Naive B cell (primary cell): Measurements from ENCODE around the gene HEXIM1. TPM values are rescaled to one million over a fixed set of nuclear protein-coding genes. Genes with fewer than 3 reads are reported as not detected.

Experiments used
- ATAC-seq, 2 donors: fragments of 150-1000 bp; cut with Tn5 transposase; 2 replicates each; pipeline ENCODE4 v1.10.0; 2021; ENCODE audit warnings: low read depth in 2 of 2, mild to moderate bottlenecking in 2 of 2, moderate library complexity in 2 of 2
- DNase-seq: peaks from one replicate; pipeline ENCODE4 v3.0.0; 2022
- H3K27ac Mint-ChIP-seq, 6 donors: one replicate each; pipeline ENCODE4 v1.8.0; 2020 to 2022; ENCODE audit warnings: mild to moderate bottlenecking in 6 of 6, mixed read lengths in 6 of 6, moderate library complexity in 5 of 6, inconsistent platforms in 2 of 6
- H3K27me3 Mint-ChIP-seq, 3 donors: one replicate each; pipeline ENCODE4 v1.8.0; 2021 to 2022; ENCODE audit warnings: mixed read lengths in 3 of 3, mild to moderate bottlenecking in 1 of 3
- H3K36me3 Mint-ChIP-seq, 2 donors: one replicate each; pipeline ENCODE4 v1.8.0; 2020 to 2022; ENCODE audit warnings: mixed read lengths in 2 of 2, inconsistent platforms in 1 of 2, mild to moderate bottlenecking in 1 of 2
- H3K4me1 Mint-ChIP-seq, 3 donors: one replicate each; pipeline ENCODE4 v1.8.0; 2020 to 2022; ENCODE audit warnings: mixed read lengths in 3 of 3, inconsistent platforms in 1 of 3, mild to moderate bottlenecking in 1 of 3, moderate library complexity in 1 of 3
- H3K4me3 Mint-ChIP-seq, 8 donors: one replicate each; pipeline ENCODE4 v1.8.0; 2020 to 2022; ENCODE audit warnings: mild to moderate bottlenecking in 8 of 8, mixed read lengths in 8 of 8, moderate library complexity in 8 of 8, inconsistent platforms in 2 of 8
- H3K9me3 Mint-ChIP-seq, 7 donors: one replicate each; pipeline ENCODE4 v1.8.0; 2020 to 2022; ENCODE audit warnings: mixed read lengths in 7 of 7, mild to moderate bottlenecking in 5 of 7, inconsistent platforms in 2 of 7, moderate library complexity in 1 of 7
- polyA plus RNA-seq, 6 donors: library from polyadenylated mRNA; unstranded; fragments of 300-500 nt; fragmentation: Illumina TruSeq; gene quantifications; one replicate each; pipeline ENCODE4 v1.2.3, GENCODE V29; 2021; ENCODE audit warnings: low read depth in 6 of 6

HEXIM1 gene
- polyA plus RNA-seq, 6 donors from 2014 or later, result 3.2 to 5.3 (median 4.1) TPM

- Mint-ChIP-seq H3K36me3 (no peaks in the 10 kb centered on the region), H3K27ac (peak overlapping the region in 2 of 6 donors; percentile 37 to 70), H3K9me3 (no peaks in the 10 kb centered on the region), H3K27me3 (no peaks in the 10 kb centered on the region), H3K4me1 (peaks cover 10 to 24% (median 12%) of the 10 kb centered on the region in 3 donors), H3K4me3 (no peak overlapping the region)
- ATAC-seq (no peak), DNase-seq (no peak)
Observed at GRCh38 chr17:45168991-45169752, 20.9 kb downstream of the HEXIM1 start.

- no peak for DNase-seq
- Mint-ChIP-seq H3K4me3 (peak overlapping the region in 2 of 8 donors; percentile 18 to 30), H3K4me1 (peaks cover 10 to 24% (median 12%) of the 10 kb centered on the region in 3 donors), H3K27ac (peak overlapping the region in 2 of 6 donors; percentile 70 to 82), H3K36me3 (no peaks in the 10 kb centered on the region), H3K27me3 (no peaks in the 10 kb centered on the region), H3K9me3 (no peaks in the 10 kb centered on the region)
- ATAC-seq, result no peak
Observed at GRCh38 chr17:45170280-45170930, 22.1 kb downstream of the HEXIM1 start.

GRCh38 chr17:45170931-45171337 is 22.7 kb downstream of the HEXIM1 start:
- peak overlapping the region in 4 of 8 donors; percentile 32 to 81 (median 72) for H3K4me3 Mint-ChIP-seq
- DNase-seq, result no peak

GRCh38 chr17:45171338-45172231 is 23.3 kb downstream of the HEXIM1 start:
- ATAC-seq (no peak), DNase-seq (no peak)
- Mint-ChIP-seq H3K9me3 (no peaks in the 10 kb centered on the region), H3K4me3 (peak overlapping the region in 7 of 8 donors; percentile 29 to 86 (median 69)), H3K36me3 (no peaks in the 10 kb centered on the region), H3K27ac (peak overlapping the region in 5 of 6 donors; percentile 26 to 87 (median 78)), H3K27me3 (no peaks in the 10 kb centered on the region), H3K4me1 (peaks cover 7 to 24% (median 12%) of the 10 kb centered on the region in 3 donors)

More at GRCh38 chr17:45170931-45171337, 22.7 kb downstream of the HEXIM1 start:
- Mint-ChIP-seq H3K27me3 (no peaks in the 10 kb centered on the region), H3K4me1 (peaks cover 10 to 24% (median 12%) of the 10 kb centered on the region in 3 donors), H3K27ac (peak overlapping the region in 2 of 6 donors; percentile 70 to 83), H3K36me3 (no peaks in the 10 kb centered on the region), H3K9me3 (no peaks in the 10 kb centered on the region)
- no peak for ATAC-seq

- ATAC-seq (no peak), DNase-seq (no peak)
- Mint-ChIP-seq H3K4me3 (peak overlapping the region in 7 of 8 donors; percentile 32 to 86 (median 70)), H3K27me3 (no peaks in the 10 kb centered on the region), H3K4me1 (peaks cover 7 to 24% (median 12%) of the 10 kb centered on the region in 3 donors), H3K27ac (peak overlapping the region in 3 of 6 donors; percentile 26 to 87 (median 78)), H3K36me3 (no peaks in the 10 kb centered on the region), H3K9me3 (no peaks in the 10 kb centered on the region)
Observed at GRCh38 chr17:45172232-45172540, 23.9 kb downstream of the HEXIM1 start.

GRCh38 chr17:45172541-45173286 is 24.4 kb downstream of the HEXIM1 start:
- H3K27me3 Mint-ChIP-seq, result no peaks in the 10 kb centered on the region
- no peaks in the 10 kb centered on the region for H3K36me3 Mint-ChIP-seq
- DNase-seq, result peak; percentile 54
- peak; percentile 81 to 85 for ATAC-seq
- H3K4me1 Mint-ChIP-seq, result peaks cover 7 to 24% (median 12%) of the 10 kb centered on the region in 3 donors
- H3K9me3 Mint-ChIP-seq, result no peaks in the 10 kb centered on the region
- H3K27ac Mint-ChIP-seq, result peak overlapping the region; percentile 53 to 94 (median 87)
- H3K4me3 Mint-ChIP-seq, result peak overlapping the region; percentile 81 to 91 (median 88)

- H3K36me3 Mint-ChIP-seq, result no peaks in the 10 kb centered on the region
- H3K4me1 Mint-ChIP-seq, result peaks cover 7 to 23% (median 12%) of the 10 kb centered on the region in 3 donors
- ATAC-seq, result no peak
- peak overlapping the region in 3 of 8 donors; percentile 25 to 47 (median 36) for H3K4me3 Mint-ChIP-seq
- peak overlapping the region in 2 of 6 donors; percentile 29 to 52 for H3K27ac Mint-ChIP-seq
- H3K27me3 Mint-ChIP-seq, result no peaks in the 10 kb centered on the region
- H3K9me3 Mint-ChIP-seq, result no peaks in the 10 kb centered on the region
- DNase-seq, result no peak
Observed at GRCh38 chr17:45175759-45176115, 27.5 kb downstream of the HEXIM1 start.

- no peak for ATAC-seq
- H3K9me3 Mint-ChIP-seq, result no peaks in the 10 kb centered on the region
- no peaks in the 10 kb centered on the region for H3K27me3 Mint-ChIP-seq
- DNase-seq, result no peak
- no peaks in the 10 kb centered on the region for H3K36me3 Mint-ChIP-seq
- peaks cover 6 to 9% (median 7%) of the 10 kb centered on the region in 3 donors for H3K4me1 Mint-ChIP-seq
- no peak overlapping the region for H3K27ac Mint-ChIP-seq
- no peak overlapping the region for H3K4me3 Mint-ChIP-seq
Observed at GRCh38 chr17:45177563-45177962, 29.3 kb downstream of the HEXIM1 start.

- Mint-ChIP-seq H3K27ac (no peak overlapping the region), H3K36me3 (no peaks in the 10 kb centered on the region)
Observed at GRCh38 chr17:45184144-45184543, 35.9 kb downstream of the HEXIM1 start.

GRCh38 chr17:45186801-45187354 is 38.6 kb downstream of the HEXIM1 start:
- Mint-ChIP-seq H3K36me3 (no peaks in the 10 kb centered on the region), H3K9me3 (no peaks in the 10 kb centered on the region), H3K27ac (no peak overlapping the region), H3K4me3 (no peak overlapping the region), H3K27me3 (peaks cover 0 to 5% (median 0%) of the 10 kb centered on the region in 3 donors), H3K4me1 (no peaks in the 10 kb centered on the region)
- DNase-seq, result no peak
- no peak for ATAC-seq

More at GRCh38 chr17:45184144-45184543, 35.9 kb downstream of the HEXIM1 start:
- no peak for DNase-seq
- no peak overlapping the region for H3K4me3 Mint-ChIP-seq
- H3K9me3 Mint-ChIP-seq, result no peaks in the 10 kb centered on the region
- peaks cover 0 to 5% (median 0%) of the 10 kb centered on the region in 3 donors for H3K27me3 Mint-ChIP-seq
- H3K4me1 Mint-ChIP-seq, result no peaks in the 10 kb centered on the region
- no peak for ATAC-seq

- Mint-ChIP-seq H3K36me3 (no peaks in the 10 kb centered on the region), H3K27me3 (peaks cover 0 to 5% (median 0%) of the 10 kb centered on the region in 3 donors), H3K4me1 (no peaks in the 10 kb centered on the region), H3K27ac (no peak overlapping the region), H3K4me3 (no peak overlapping the region), H3K9me3 (no peaks in the 10 kb centered on the region)
- ATAC-seq (no peak), DNase-seq (no peak)
Observed at GRCh38 chr17:45189009-45189408, 40.7 kb downstream of the HEXIM1 start.

GRCh38 chr17:45190503-45191255 is 42.4 kb downstream of the HEXIM1 start:
- peak in 1 of 2 donors; percentile 18 for ATAC-seq
- H3K9me3 Mint-ChIP-seq, result peaks cover 0 to 3% (median 0%) of the 10 kb centered on the region in 7 donors
- peak overlapping the region in 1 of 6 donors; percentile 20 for H3K27ac Mint-ChIP-seq
- peaks cover 0 to 5% (median 0%) of the 10 kb centered on the region in 3 donors for H3K27me3 Mint-ChIP-seq
- no peak overlapping the region for H3K4me3 Mint-ChIP-seq
- DNase-seq, result no peak
- H3K36me3 Mint-ChIP-seq, result no peaks in the 10 kb centered on the region
- H3K4me1 Mint-ChIP-seq, result no peaks in the 10 kb centered on the region
